Activated T-helper 17 cell treated with anti-CD3 and anti-CD28 coated beads, Interleukin-2, amount 50 U/mL, for 72 hours (primary cell): ENCODE results near the gene SLC1A7. TPM values are rescaled to one million over a fixed set of nuclear protein-coding genes. Genes with fewer than 3 reads are reported as not detected.
"Not testable (repeated sequence)": the region's sequence is repeated elsewhere in the genome, so short reads cannot be mapped to it uniquely, and the experiment has no call there.

ENCODE experiments used
- ATAC-seq: fragments of 150-1000 bp; cut with Tn5 transposase; replicated peaks from 2 replicates; pipeline ENCODE4 v1.10.0; 2021; ENCODE audit warnings: mild to moderate bottlenecking, moderate library complexity
- H3K27ac Mint-ChIP-seq: one replicate; pipeline ENCODE4 v1.8.0; 2022; ENCODE audit warnings: mixed read lengths
- H3K27me3 Mint-ChIP-seq: one replicate; pipeline ENCODE4 v1.8.0; 2022; ENCODE audit warnings: mixed read lengths
- H3K36me3 Mint-ChIP-seq: one replicate; pipeline ENCODE4 v1.8.0; 2022; ENCODE audit warnings: low read depth, mild to moderate bottlenecking, mixed read lengths
- H3K4me1 Mint-ChIP-seq: one replicate; pipeline ENCODE4 v1.8.0; 2022; ENCODE audit warnings: mixed read lengths
- H3K4me3 Mint-ChIP-seq: one replicate; pipeline ENCODE4 v1.8.0; 2022; ENCODE audit warnings: mild to moderate bottlenecking, mixed read lengths
- H3K9me3 Mint-ChIP-seq: one replicate; pipeline ENCODE4 v1.8.0; 2022; ENCODE audit warnings: mixed read lengths
- total RNA-seq, 2 donors: library from RNA; stranded (reverse); gene quantifications; one replicate each; pipeline ENCODE4 v1.2.3, GENCODE V29; 2022

The SLC1A7 gene
- not detected for total RNA-seq

DNA sequence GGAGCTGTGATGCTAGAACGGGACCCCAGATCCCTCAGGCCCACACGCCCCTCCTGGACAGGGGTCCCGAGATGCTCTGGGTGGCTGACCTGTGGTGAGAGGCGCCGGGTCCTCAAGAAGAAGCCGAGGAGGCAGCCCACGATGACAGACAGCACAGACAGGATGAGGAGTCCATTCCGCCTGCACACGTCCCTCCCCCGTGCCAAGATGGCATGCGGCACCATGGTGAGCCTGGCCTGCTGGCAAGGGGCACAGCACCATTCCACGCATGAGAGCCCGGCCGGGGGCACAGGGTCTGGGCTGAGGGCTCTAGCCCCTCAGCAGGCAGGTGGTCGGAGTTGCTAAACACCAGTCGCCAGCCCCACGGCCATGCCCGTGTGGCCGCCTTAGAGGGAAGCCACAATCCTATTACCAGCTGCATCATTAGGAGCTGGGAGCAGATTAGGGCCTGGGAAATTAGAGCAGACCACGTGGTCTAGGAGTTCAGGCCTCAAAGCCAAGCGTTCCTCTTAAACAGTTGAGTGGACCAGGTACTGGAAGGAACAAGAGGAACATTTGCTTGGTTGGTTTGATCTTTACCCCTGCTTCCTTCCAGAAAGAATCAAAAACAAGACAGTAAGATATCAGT lies at the start of gene SLC1A7:
TSS of gene SLC1A7 (minus strand) at position 413 of the 628 bp plus-strand sequence. CDS start at position 224, 189 bp downstream.
- Mint-ChIP-seq H3K9me3 (peaks cover 8% of the 10 kb centered on the region), H3K27ac (no peak within 1 kb of the TSS), H3K4me3 (no peak within 1 kb of the TSS), H3K27me3 (no peaks in the 10 kb centered on the region), H3K4me1 (no peaks in the 10 kb centered on the region), H3K36me3 (no peaks in the 10 kb centered on the region)
- no peak for ATAC-seq

DNA sequence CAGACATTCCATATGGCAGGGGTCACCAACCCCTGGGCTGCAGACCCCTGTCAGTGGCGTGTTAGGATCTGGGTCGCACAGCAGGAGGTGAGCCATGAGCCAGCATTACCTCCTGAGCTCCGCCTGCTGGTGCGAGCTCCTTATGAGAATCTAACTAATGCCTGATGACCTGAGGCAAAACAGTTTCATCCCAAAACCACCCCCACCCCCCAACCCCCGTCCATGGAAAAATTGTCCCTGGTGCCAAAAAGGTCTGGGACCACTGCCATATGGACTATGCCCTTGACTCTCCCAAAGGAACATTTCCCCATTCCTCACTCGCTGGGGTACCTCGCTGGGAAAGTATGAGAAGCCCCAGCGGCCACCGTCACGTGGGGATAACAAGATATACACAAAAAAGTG lies 47.8 kb upstream of the SLC1A7 start:
- Mint-ChIP-seq H3K27ac (no peak overlapping the region), H3K4me1 (no peaks in the 10 kb centered on the region), H3K4me3 (no peak overlapping the region), H3K27me3 (peaks cover 9% of the 10 kb centered on the region), H3K36me3 (no peaks in the 10 kb centered on the region), H3K9me3 (no peaks in the 10 kb centered on the region)
- no peak for ATAC-seq

DNA sequence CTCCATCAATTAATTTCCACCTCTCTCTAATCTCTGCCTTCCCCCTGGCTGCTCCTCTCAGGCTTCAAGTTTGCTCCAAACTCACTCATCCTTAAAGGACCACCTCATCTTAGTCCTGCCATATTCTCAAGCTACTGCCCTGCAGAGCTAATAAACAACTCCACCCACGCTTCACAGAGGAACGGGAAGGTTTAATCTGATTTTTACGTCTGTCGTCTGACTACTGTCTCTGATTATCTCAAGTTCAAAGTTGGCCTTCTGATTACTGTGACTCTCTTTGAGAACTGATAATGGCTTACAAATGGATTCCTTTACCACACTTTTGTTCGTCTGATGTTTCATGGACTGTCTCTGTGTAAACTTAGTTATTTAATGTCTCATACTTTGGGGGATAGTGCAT lies 46.6 kb upstream of the SLC1A7 start:
- no peak overlapping the region for H3K27ac Mint-ChIP-seq
- no peak for ATAC-seq
- H3K4me3 Mint-ChIP-seq = no peak overlapping the region
- no peaks in the 10 kb centered on the region for H3K4me1 Mint-ChIP-seq
- H3K27me3 Mint-ChIP-seq = peaks cover 9% of the 10 kb centered on the region
- H3K36me3 Mint-ChIP-seq = no peaks in the 10 kb centered on the region
- no peaks in the 10 kb centered on the region for H3K9me3 Mint-ChIP-seq

DNA sequence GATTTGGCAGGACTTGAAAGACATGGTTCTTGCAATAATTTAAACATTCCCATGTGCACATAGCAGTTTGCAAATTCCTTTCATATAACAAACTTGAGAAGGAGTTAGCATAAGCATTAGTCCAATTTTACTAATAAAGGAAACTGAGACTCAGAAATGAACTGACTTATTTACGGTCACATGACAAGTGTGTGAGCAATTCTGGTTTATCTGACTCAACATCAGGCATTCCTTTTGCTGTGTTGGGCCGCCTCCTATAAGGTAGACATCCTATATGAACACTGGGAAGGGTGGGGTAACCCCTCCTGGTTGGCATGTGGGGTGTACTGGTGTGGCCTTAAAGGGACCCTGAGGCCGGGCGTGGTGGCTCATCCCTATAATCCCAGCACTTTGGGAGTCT lies 45.7 kb upstream of the SLC1A7 start:
- Mint-ChIP-seq H3K36me3 (no peaks in the 10 kb centered on the region), H3K4me1 (no peaks in the 10 kb centered on the region), H3K9me3 (no peaks in the 10 kb centered on the region), H3K27ac (no peak overlapping the region), H3K27me3 (peaks cover 9% of the 10 kb centered on the region), H3K4me3 (no peak overlapping the region)
- ATAC-seq = peak; percentile 35

DNA sequence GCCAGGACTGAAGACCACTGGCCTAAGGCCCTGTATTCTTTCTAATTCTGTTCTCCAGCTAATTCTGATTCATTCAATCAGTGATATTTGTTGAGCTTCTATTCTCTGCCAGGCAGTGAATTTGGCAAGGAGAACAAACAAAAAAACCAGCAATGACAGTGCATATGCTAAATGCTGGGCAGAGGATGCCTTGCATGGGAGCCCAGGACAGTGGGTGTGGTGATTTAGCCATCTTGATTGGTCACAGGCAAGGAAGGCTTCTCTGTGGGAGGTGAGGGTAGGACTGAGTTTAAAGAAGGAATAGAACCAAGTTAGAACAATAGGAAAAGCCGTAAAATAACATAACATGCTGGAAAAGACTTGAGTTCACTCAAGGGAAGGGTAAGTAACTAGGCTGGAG lies 45.0 kb upstream of the SLC1A7 start:
- Mint-ChIP-seq H3K9me3 (no peaks in the 10 kb centered on the region), H3K4me1 (no peaks in the 10 kb centered on the region), H3K36me3 (no peaks in the 10 kb centered on the region), H3K4me3 (no peak overlapping the region), H3K27ac (no peak overlapping the region), H3K27me3 (peaks cover 9% of the 10 kb centered on the region)
- ATAC-seq = no peak

DNA sequence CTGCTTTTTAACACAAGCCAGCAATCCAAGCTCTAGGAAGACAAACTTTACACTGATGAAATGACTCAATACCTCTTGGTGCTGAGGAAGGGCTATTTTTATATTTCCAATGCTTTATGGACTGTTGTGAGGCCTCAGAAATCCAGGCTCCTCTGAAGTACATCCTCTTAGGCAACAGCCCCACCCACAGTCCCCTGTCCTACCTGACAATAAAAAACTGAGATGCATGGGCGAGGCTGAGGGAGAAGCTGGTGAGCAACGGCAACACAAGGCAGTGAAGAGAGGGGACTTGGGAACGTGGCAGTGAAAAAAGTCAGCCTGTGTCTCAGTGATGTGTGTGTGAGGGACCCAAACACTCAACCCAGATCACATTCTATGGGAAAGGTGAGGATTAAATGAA lies 44.1 kb upstream of the SLC1A7 start:
- Mint-ChIP-seq H3K36me3 (no peaks in the 10 kb centered on the region), H3K9me3 (no peaks in the 10 kb centered on the region), H3K4me1 (no peaks in the 10 kb centered on the region), H3K27ac (no peak overlapping the region), H3K27me3 (peaks cover 9% of the 10 kb centered on the region), H3K4me3 (no peak overlapping the region)
- no peak for ATAC-seq

DNA sequence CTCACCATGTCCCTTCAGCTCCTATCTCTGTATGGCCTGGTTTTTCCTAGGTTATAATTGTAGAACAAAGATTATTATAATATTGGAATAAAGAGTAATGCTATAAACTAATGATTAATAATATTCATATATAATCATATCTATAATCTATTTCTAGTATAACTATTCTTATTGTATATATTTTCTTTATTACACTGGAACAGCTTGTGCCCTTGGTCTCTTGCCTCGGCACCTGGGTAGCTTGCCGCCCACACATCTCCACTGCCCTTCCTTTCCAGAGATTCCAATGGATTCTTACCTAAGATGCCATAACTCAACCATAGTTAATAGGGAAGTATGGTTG lies 43.5 kb upstream of the SLC1A7 start:
- not testable (repeated sequence) for H3K36me3 Mint-ChIP-seq, ATAC-seq

DNA sequence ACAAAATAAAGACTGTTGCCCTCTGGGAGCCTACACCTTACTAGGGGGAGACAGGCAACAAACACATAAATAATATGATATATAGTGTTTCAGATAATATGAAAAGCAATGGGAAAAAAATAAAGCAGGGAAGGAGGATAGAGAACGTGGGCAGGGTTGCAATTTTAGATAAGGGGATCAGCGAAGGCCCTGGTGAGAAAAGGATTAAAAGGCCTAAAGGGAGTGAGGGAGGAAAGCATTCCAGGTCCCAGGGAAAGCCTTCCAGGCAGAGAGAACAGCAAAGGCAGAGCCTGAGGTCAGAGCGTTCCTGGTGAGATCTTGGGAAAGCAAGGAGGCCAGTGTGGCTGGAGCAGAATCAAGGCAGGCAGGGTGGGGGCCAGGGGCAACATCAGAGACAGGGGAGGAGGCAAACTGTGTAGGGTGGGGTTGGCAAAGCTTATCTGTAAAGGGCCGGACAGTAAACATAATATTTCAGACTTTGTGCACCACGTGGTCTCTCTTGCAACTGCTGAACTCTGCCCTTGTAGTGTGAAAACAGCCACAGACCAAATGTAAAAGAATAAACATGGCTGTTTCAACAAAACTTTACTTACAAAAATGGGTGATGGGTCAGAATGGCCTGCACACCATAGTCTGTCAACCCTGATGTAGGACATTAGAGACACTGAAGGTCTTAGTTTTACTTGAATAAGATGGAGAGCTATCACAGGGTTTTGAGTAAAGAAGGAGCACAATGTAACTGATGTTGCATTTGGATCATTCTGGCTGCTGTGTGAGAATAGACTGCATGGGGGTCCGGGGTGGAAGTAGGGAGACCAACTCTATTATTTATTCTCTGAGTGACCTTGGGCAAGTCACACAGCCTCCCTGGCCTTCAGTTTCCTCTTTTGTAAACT lies 40.9 kb upstream of the SLC1A7 start:
- Mint-ChIP-seq H3K27me3 (peaks cover 5% of the 10 kb centered on the region), H3K9me3 (no peaks in the 10 kb centered on the region), H3K27ac (no peak overlapping the region), H3K36me3 (no peaks in the 10 kb centered on the region), H3K4me1 (no peaks in the 10 kb centered on the region), H3K4me3 (no peak overlapping the region)
- ATAC-seq = no peak

More for the DNA sequence above, 43.5 kb upstream of the SLC1A7 start:
- not testable (repeated sequence) for H3K27ac Mint-ChIP-seq, H3K4me1 Mint-ChIP-seq, H3K4me3 Mint-ChIP-seq, H3K9me3 Mint-ChIP-seq, H3K27me3 Mint-ChIP-seq

DNA sequence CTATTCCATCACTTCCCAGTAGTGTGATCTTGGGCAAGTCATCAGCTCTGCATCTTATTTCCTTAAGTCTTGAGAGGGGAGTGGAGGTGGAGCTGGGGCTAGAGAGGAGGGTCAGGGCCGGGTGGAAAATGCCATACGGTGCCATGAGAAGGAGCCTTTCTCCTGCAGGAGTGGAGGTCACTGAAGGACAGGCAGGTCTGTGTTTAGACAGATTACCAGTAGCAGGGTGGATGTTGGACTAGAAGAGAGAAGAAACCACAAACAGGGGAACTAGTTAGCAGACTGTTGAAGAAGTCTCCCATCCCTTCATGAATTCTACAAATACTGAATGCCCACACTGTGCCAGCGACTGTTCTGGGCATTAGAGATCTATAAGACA lies 40.3 kb upstream of the SLC1A7 start:
- H3K27me3 Mint-ChIP-seq = peaks cover 6% of the 10 kb centered on the region
- no peaks in the 10 kb centered on the region for H3K36me3 Mint-ChIP-seq
- H3K27ac Mint-ChIP-seq = no peak overlapping the region
- no peaks in the 10 kb centered on the region for H3K9me3 Mint-ChIP-seq
- H3K4me1 Mint-ChIP-seq = no peaks in the 10 kb centered on the region
- H3K4me3 Mint-ChIP-seq = no peak overlapping the region
- no peak for ATAC-seq

DNA sequence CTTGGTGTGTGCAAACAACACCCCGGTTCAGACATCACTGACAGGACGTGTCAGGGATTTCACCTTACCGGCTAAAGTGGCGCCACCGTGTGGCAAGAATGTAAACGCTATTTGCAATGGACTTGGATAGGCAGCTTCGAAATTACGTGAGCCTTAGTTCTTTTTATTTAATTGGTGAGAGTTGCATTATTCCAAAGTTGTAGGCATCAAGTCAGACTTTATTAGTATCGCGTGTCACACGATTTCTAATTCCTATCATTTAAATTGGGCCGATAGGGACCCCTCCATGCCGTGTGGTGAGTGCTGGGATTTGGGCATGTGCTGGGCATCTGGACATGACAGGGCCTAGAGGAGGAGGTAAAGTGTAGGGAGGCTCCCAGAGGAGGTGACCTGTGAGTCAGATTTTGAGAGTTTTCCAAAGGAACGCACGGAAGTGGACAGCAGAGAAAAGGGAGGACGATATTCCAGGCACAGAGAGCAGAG lies 39.7 kb upstream of the SLC1A7 start:
- Mint-ChIP-seq H3K4me3 (no peak overlapping the region), H3K4me1 (peaks cover 3% of the 10 kb centered on the region), H3K9me3 (no peaks in the 10 kb centered on the region), H3K36me3 (no peaks in the 10 kb centered on the region), H3K27ac (no peak overlapping the region), H3K27me3 (peaks cover 11% of the 10 kb centered on the region)
- peak; percentile 84 for ATAC-seq

DNA sequence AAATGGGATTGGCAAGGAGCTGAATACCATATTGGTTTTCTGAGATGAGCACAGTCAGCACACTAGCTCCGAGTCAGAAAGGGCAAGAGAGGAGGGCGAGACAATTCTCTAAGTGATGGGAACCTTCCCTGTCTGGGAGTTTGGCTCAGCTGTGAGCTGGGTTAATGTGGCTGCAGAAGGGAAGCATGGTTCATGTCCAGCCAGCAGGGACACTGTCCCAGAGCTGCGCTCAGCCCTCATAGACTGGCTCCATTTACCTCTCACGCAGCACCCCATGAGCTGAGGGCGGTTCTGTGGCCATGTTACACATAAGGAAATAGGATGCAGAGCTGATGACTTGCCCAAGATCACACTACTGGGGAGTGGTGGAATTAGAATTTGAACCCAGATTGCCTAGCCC lies 38.5 kb upstream of the SLC1A7 start:
- ATAC-seq = no peak
- no peak overlapping the region for H3K4me3 Mint-ChIP-seq
- H3K4me1 Mint-ChIP-seq = peaks cover 3% of the 10 kb centered on the region
- H3K27me3 Mint-ChIP-seq = peaks cover 13% of the 10 kb centered on the region
- H3K36me3 Mint-ChIP-seq = no peaks in the 10 kb centered on the region
- no peaks in the 10 kb centered on the region for H3K9me3 Mint-ChIP-seq
- H3K27ac Mint-ChIP-seq = no peak overlapping the region

DNA sequence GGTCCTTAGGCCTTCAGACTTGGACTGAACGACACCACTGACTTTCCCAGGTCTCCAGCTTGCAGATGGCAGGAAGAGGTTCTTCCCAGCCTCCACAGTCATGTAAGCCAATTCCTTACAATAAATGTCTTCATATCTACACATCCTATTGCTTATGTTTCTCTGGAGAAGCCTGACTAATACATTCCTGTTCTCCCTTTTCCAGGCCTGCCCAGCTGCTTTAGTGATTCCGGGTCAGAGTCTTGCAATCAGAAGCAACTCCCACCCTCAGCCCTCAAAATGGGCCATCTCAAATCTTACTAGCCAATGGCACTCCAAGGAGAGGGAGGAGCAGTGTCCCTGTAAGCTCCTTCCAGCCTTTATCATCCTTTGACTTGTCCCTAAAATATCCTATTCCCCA lies 37.8 kb upstream of the SLC1A7 start:
- H3K36me3 Mint-ChIP-seq = no peaks in the 10 kb centered on the region

DNA sequence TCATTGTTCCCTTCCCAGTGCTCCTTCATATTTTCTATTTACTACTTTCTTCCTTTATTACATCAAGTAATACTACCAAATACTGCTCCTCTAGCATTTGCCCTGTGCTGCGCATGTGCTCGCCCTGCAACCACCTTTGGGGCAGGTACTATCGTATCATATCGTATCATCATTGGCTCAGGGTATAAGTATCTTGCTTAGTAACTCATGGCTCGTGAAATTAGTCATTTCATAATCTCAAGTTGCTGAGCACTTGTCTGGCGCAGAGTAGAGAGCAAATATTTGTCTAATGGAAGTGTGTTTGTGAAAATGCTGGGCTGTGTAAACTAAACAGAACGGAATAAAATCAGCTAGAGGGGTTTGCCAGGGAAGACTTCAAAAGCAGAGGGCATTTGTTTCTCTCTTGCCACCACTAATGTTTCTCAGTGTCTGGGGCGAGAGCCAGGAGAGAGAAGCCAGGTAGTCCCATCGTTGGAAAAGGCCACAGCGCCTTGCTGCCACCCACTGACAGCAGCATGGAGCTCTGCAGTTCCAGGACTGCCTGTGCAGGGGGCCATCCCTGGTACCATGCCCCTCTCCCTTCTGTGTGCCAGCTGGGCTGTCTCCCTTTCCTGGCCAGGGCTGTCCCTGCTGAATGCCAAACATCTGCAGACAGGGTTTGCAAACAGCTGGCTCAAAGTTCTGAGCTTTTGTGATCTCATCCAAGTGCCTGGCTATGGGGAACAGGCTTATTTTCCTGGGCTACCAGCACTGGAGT lies 34.2 kb upstream of the SLC1A7 start:
- no peak for ATAC-seq
- peaks cover 8% of the 10 kb centered on the region for H3K4me1 Mint-ChIP-seq
- H3K27me3 Mint-ChIP-seq = peaks cover 27% of the 10 kb centered on the region
- no peaks in the 10 kb centered on the region for H3K36me3 Mint-ChIP-seq
- no peak overlapping the region for H3K4me3 Mint-ChIP-seq
- no peaks in the 10 kb centered on the region for H3K9me3 Mint-ChIP-seq
- no peak overlapping the region for H3K27ac Mint-ChIP-seq

More for the DNA sequence above, 37.8 kb upstream of the SLC1A7 start:
- Mint-ChIP-seq H3K9me3 (no peaks in the 10 kb centered on the region), H3K4me1 (peaks cover 3% of the 10 kb centered on the region), H3K4me3 (no peak overlapping the region), H3K27me3 (peaks cover 20% of the 10 kb centered on the region), H3K27ac (no peak overlapping the region)
- ATAC-seq = no peak

DNA sequence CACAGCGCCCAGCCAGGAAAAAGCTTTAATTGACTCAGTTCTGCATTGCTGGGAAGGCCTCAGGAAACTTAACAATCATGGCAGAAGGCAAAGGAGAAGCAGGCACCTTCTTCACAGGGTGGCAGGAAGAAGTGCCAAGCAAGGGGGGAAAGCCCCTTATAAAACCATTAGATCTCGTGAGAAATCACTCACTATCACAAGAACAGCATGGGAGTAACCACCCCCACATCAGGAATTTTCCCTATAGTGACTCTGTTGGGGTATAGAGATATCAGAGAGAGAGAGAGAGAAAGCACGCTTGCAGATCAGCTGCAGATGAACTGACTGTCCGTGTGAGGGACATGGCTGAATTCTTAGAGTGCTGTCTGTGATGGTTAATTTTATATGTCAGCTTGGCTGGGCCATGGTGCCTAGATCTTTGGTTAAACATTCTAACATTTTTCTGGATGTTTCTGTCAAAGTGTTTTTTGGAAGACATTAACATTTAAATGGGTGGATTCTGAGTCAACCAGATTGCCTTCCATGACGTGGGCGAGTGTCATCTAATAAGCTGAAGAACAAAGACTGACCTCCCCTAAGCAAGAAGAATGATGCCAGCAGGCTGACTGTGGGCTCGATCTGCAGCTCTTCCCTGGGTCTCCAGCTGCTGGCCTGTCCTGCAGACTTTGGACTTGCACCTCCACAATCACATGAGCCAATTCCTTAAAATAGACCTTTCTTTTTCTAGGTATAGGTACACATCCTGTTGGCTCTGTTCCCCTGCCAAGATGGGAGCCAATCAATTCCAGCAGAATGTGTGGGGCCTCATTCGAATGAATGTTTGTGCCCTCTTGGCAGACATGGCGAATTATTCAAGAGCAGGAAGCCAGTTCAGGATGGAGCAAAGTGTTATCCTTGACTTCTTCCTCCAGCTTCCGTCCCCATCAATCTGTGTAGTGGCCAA lies 32.8 kb upstream of the SLC1A7 start:
- Mint-ChIP-seq H3K27ac (no peak overlapping the region), H3K4me1 (peaks cover 8% of the 10 kb centered on the region), H3K9me3 (no peaks in the 10 kb centered on the region), H3K4me3 (no peak overlapping the region), H3K27me3 (peaks cover 27% of the 10 kb centered on the region), H3K36me3 (no peaks in the 10 kb centered on the region)
- ATAC-seq = no peak
